Thoracic aorta (tissue), 2 donors: ENCODE results near the gene NEU2. TPM values are rescaled to one million over a fixed set of nuclear protein-coding genes. Genes with fewer than 3 reads are reported as not detected.

ENCODE experiments used
- ATAC-seq: fragments of 150-250 bp; one replicate; pipeline ENCODE4 v1.8.0; 2017; ENCODE audit warnings: low read depth; ENCODE audit not compliant: insufficient number of reproducible peaks, low FRiP score
- DNase-seq: peaks from one replicate; pipeline ENCODE4 v3.0.0-alpha.2; 2020; ENCODE audit warnings: low spot score
- H3K27ac ChIP-seq, 2 donors: fragments of 200-600 bp; sonication (generic); 1 replicate in 1 of 2; 2 replicates in 1 of 2; pipeline ENCODE4 v1.5.1; 2016; ENCODE audit warnings: mild to moderate bottlenecking in 2 of 2, moderate library complexity in 2 of 2
- H3K27me3 ChIP-seq: fragments of 200-600 bp; sonication (generic); replicated peaks from 2 replicates; pipeline ENCODE4 v1.6.0; 2016; ENCODE audit warnings: mild to moderate bottlenecking; ENCODE audit not compliant: insufficient read depth
- H3K36me3 ChIP-seq: fragments of 200-600 bp; sonication (generic); one replicate; pipeline ENCODE4 v1.5.1; 2016
- H3K4me1 ChIP-seq, 2 donors: fragments of 200-600 bp; sonication (generic); 1 replicate in 1 of 2; 2 replicates in 1 of 2; pipeline versions ENCODE4 v1.5.1 to v1.6.0; 2016; ENCODE audit warnings: low read depth in 2 of 2, mild to moderate bottlenecking in 1 of 2; ENCODE audit not compliant: control insufficient read depth in 1 of 2
- H3K4me3 ChIP-seq: fragments of 200-600 bp; sonication (generic); 2 replicates; pipeline ENCODE4 v1.5.1; 2016; ENCODE audit warnings: mild to moderate bottlenecking
- H3K9me3 ChIP-seq: fragments of 200-600 bp; sonication (generic); 2 replicates; pipeline ENCODE4 v1.5.1; 2016
- total RNA-seq, 2 donors: library from RNA; depleted of rRNA; stranded (reverse); fragments of >200 nt; gene quantifications; one replicate each; pipeline versions ENCODE4 v1.1.0 to v1.2.3, GENCODE V29; 2016
- TF ChIP-seq, protein P1 (sequence below): fragments of 200-600 bp; sonication (generic); IDR thresholded peaks from one replicate; pipeline ENCODE4 v1.5.1; 2019; ENCODE audit warnings: antibody characterized with exemption

NEU2 gene
- total RNA-seq, 2 donors from 2014 or later, result not detected

GRCh38 chr2:233005096-233005495 is 27.4 kb upstream of the NEU2 start:
- no peaks in the 10 kb centered on the region for H3K27me3 ChIP-seq
- no peak overlapping the region for H3K4me3 ChIP-seq
- no peak overlapping the region for H3K27ac ChIP-seq
- ATAC-seq (no peak), DNase-seq (no peak)
- H3K4me1 ChIP-seq, result peaks cover 6 to 17% of the 10 kb centered on the region in 2 donors
- no peaks in the 10 kb centered on the region for H3K9me3 ChIP-seq
- H3K36me3 ChIP-seq, result no peaks in the 10 kb centered on the region
- TF ChIP-seq, protein P1, sequence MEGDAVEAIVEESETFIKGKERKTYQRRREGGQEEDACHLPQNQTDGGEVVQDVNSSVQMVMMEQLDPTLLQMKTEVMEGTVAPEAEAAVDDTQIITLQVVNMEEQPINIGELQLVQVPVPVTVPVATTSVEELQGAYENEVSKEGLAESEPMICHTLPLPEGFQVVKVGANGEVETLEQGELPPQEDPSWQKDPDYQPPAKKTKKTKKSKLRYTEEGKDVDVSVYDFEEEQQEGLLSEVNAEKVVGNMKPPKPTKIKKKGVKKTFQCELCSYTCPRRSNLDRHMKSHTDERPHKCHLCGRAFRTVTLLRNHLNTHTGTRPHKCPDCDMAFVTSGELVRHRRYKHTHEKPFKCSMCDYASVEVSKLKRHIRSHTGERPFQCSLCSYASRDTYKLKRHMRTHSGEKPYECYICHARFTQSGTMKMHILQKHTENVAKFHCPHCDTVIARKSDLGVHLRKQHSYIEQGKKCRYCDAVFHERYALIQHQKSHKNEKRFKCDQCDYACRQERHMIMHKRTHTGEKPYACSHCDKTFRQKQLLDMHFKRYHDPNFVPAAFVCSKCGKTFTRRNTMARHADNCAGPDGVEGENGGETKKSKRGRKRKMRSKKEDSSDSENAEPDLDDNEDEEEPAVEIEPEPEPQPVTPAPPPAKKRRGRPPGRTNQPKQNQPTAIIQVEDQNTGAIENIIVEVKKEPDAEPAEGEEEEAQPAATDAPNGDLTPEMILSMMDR, result no peak

DNA sequence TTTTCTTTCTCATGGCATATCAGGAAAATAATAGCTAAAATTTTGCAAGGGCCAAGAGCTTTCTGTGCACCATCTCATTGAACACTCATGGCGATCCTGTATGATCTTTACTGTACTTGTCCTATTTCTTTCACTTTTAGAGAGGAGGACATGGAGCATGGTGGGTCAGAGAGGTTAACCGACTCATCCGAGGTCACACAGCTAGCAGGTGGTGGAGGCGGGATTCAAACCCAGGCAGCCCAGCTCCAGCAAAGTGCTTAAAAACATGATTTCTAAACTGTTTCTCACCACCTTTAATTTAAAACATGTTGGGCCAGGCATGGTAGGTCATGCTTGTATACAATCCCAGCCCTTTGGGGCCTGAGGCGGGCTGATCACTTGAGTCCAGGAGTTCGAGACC is 25.8 kb upstream of the NEU2 start:
- ATAC-seq, result no peak
- no peak for DNase-seq
- peaks cover 6 to 17% of the 10 kb centered on the region in 2 donors for H3K4me1 ChIP-seq
- H3K4me3 ChIP-seq, result no peak overlapping the region
- no peaks in the 10 kb centered on the region for H3K27me3 ChIP-seq
- TF ChIP-seq, protein P1, result no peak
- H3K27ac ChIP-seq, result no peak overlapping the region
- H3K9me3 ChIP-seq, result no peaks in the 10 kb centered on the region
- no peaks in the 10 kb centered on the region for H3K36me3 ChIP-seq

- no peak overlapping the region for H3K27ac ChIP-seq
- no peak for ATAC-seq
Observed at GRCh38 chr2:233007270-233007669, 25.2 kb upstream of the NEU2 start.

DNA sequence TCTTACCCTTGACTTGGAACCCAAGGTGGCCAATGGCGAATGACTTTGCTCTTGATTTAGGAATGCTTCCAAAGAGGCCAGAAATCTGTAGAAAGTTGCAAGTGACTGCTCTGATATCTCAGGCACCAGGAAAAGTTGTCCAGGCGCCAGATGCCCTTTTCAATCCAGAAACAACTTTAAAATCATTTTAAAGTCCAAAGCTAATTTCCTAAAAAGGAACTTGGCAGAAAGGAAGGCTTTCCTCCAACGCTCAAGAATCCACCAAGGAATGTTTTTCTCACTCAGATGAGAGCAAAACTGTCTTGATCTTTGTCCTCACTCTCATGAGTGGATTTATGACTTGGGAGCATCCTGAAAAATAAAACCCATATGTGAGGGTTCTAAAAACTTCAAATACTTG is 24.7 kb upstream of the NEU2 start:
- H3K4me3 ChIP-seq, result no peak overlapping the region
- DNase-seq, result no peak
- no peaks in the 10 kb centered on the region for H3K27me3 ChIP-seq
- TF ChIP-seq, protein P1, result no peak
- no peaks in the 10 kb centered on the region for H3K36me3 ChIP-seq
- no peak overlapping the region for H3K27ac ChIP-seq
- no peaks in the 10 kb centered on the region for H3K9me3 ChIP-seq
- H3K4me1 ChIP-seq, result peaks cover 6 to 17% of the 10 kb centered on the region in 2 donors
- ATAC-seq, result no peak

More at GRCh38 chr2:233007270-233007669, 25.2 kb upstream of the NEU2 start:
- H3K4me1 ChIP-seq, result peaks cover 6 to 17% of the 10 kb centered on the region in 2 donors
- no peaks in the 10 kb centered on the region for H3K27me3 ChIP-seq
- H3K4me3 ChIP-seq, result no peak overlapping the region
- TF ChIP-seq, protein P1, result no peak
- no peaks in the 10 kb centered on the region for H3K9me3 ChIP-seq
- H3K36me3 ChIP-seq, result no peaks in the 10 kb centered on the region
- DNase-seq, result no peak

DNA sequence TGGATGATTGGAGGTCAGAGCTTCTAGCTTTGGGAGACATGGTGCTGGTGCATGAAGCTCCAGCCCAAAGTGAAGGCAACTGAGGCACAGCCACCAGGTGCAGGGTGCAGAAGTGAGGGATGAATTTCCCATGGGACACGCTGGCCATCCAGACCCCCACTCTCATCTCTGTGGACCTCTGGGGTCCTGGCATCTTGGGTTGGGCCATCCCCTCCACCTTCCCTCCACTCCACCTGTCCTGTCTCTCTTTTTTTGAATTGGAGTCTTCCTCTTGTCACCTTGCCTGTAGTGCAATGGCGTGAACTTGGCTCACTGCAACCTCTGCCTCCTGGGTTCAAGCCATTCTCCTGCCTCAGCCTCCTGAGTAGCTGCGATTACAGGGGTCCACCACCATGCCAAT is 22.8 kb upstream of the NEU2 start:
- TF ChIP-seq, protein P1, result no peak
- no peaks in the 10 kb centered on the region for H3K36me3 ChIP-seq
- no peak for ATAC-seq
- H3K27ac ChIP-seq, result no peak overlapping the region
- H3K4me3 ChIP-seq, result no peak overlapping the region
- DNase-seq, result no peak
- no peaks in the 10 kb centered on the region for H3K9me3 ChIP-seq
- H3K27me3 ChIP-seq, result no peaks in the 10 kb centered on the region
- peaks cover 6 to 17% of the 10 kb centered on the region in 2 donors for H3K4me1 ChIP-seq
